Smooth muscle cell (in vitro differentiated cells): ENCODE results near the gene TRIM6. TPM values are rescaled to one million over a fixed set of nuclear protein-coding genes. Genes with fewer than 3 reads are reported as not detected.

Experiments used
- DNase-seq: peaks from one replicate; lab custom pipeline; 2025; ENCODE audit not compliant: unreplicated experiment; lab: John Stamatoyannopoulos, UW
- H2AFZ ChIP-seq: fragments of 200-600 bp; sonication (generic); 2 replicates; pipeline ENCODE4 v1.6.0; 2016; ENCODE audit warnings: antibody characterized with exemption, low read depth, mild to moderate bottlenecking
- H3F3A ChIP-seq: fragments of 200-600 bp; sonication (generic); 2 replicates; pipeline ENCODE4 v1.6.0; 2017; ENCODE audit warnings: antibody characterized with exemption, low read depth
- H3K27ac ChIP-seq: fragments of 200-600 bp; sonication (generic); 2 replicates; pipeline ENCODE4 v1.5.1; 2016; ENCODE audit warnings: low read depth, mild to moderate bottlenecking
- H3K27me3 ChIP-seq: fragments of 200-600 bp; sonication (generic); 2 replicates; pipeline ENCODE4 v1.6.1; 2016; ENCODE audit warnings: low read depth, mild to moderate bottlenecking
- H3K36me3 ChIP-seq: fragments of 200-600 bp; sonication (generic); 2 replicates; pipeline ENCODE4 v1.5.1; 2016; ENCODE audit warnings: low read depth
- H3K4me1 ChIP-seq: fragments of 200-600 bp; sonication (generic); 2 replicates; pipeline ENCODE4 v1.5.1; 2016; ENCODE audit warnings: low read depth
- H3K4me2 ChIP-seq: fragments of 200-600 bp; sonication (generic); 2 replicates; pipeline ENCODE4 v1.6.0; 2016; ENCODE audit warnings: mild to moderate bottlenecking
- H3K4me3 ChIP-seq: fragments of 200-600 bp; sonication (generic); 2 replicates; pipeline ENCODE4 v1.5.1; 2016; ENCODE audit warnings: mild to moderate bottlenecking
- H3K79me2 ChIP-seq: fragments of 200-600 bp; sonication (generic); 2 replicates; pipeline ENCODE4 v1.6.0; 2016; ENCODE audit warnings: low read depth, mild to moderate bottlenecking
- H3K9ac ChIP-seq: fragments of 200-600 bp; sonication (generic); 2 replicates; pipeline ENCODE4 v1.6.0; 2016; ENCODE audit warnings: low read depth
- H3K9me3 ChIP-seq: fragments of 200-600 bp; sonication (generic); replicated peaks from 2 replicates; pipeline ENCODE4 v1.5.1; 2016; ENCODE audit warnings: low read depth
- H4K20me1 ChIP-seq: fragments of 200-600 bp; sonication (generic); 2 replicates; pipeline ENCODE4 v1.6.0; 2016; ENCODE audit warnings: low read depth
- WGBS: methylation state at CpG from one replicate; pipeline ENCODE4 v1.1.7; 2016; ENCODE audit warnings: low lambda C conversion rate; 5-methylcytosine and 5-hydroxymethylcytosine counted together
- polyA plus RNA-seq: library from polyadenylated mRNA; unstranded; fragments of >200 nt; fragmentation: Nextera tagmentation; extraction: Ambion mirVana; gene quantifications from 2 replicates; pipeline ENCODE4 v1.2.1, GENCODE V29; 2016
- total RNA-seq: library from RNA; depleted of rRNA; stranded (reverse); fragments of >200 nt; gene quantifications from 2 replicates; pipeline ENCODE4 v1.2.3, GENCODE V29; 2014
- TF ChIP-seq, protein P1 (sequence below): fragments of 200-600 bp; sonication (generic); IDR thresholded peaks from 2 replicates; pipeline ENCODE4 v1.5.1; 2017; ENCODE audit warnings: borderline replicate concordance, mild to moderate bottlenecking, antibody characterized with exemption; ENCODE audit not compliant: insufficient read depth, poor library complexity, severe bottlenecking

TRIM6 gene
- total and polyA plus RNA-seq, 2 experiments from 2014 or later, result 3.7 to 5.6 TPM

DNA sequence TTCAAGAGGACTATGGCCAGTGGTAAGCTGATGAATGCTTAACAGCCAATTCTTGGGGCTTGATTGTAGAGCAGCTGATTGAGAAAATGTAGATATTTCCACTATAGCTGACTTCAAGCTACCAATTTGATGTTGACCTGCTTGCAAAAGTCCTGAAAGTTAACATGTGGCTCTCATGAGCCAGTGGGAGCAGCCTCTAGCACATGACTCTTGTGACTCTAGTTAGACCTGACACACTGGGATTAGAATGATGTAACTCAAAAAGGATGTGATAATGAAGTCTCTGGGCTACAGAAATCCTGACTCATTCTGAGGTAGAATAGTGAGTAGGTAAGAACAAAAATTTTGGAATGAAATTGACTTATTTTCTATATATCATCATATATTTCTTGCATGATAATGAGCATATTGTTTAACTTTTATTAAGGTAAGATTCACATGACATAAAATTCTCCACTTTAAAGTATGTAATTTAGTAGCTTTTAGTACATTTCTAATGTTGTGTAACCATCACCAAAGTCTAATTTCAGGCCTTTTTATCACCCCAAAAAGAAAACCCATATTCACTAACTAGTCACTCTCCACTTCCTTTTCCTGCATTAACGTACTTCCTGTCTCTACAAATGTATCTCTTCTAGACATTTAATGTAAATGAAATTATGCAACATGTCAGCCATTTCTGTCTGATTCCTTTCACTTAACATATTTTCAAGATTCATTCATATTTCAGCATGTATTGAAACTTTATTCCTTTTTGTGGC lies 32.0 kb upstream of the TRIM6 start:
- Histone ChIP-seq H3K36me3 (no peaks in the 10 kb centered on the region), H3K79me2 (no peaks in the 10 kb centered on the region), H3K27me3 (peaks cover 3% of the 10 kb centered on the region), H3K4me2 (no peak overlapping the region), H2AFZ (no peak overlapping the region), H3K9me3 (no peaks in the 10 kb centered on the region), H4K20me1 (no peaks in the 10 kb centered on the region), H3K4me3 (no peak overlapping the region), H3K9ac (no peak overlapping the region), H3F3A (no peaks in the 10 kb centered on the region), H3K4me1 (no peaks in the 10 kb centered on the region), H3K27ac (no peak overlapping the region)
- DNase-seq, result no peak
- 89% methylated on average over 1 of the region's 1 CpG for WGBS
- TF ChIP-seq, protein P1, sequence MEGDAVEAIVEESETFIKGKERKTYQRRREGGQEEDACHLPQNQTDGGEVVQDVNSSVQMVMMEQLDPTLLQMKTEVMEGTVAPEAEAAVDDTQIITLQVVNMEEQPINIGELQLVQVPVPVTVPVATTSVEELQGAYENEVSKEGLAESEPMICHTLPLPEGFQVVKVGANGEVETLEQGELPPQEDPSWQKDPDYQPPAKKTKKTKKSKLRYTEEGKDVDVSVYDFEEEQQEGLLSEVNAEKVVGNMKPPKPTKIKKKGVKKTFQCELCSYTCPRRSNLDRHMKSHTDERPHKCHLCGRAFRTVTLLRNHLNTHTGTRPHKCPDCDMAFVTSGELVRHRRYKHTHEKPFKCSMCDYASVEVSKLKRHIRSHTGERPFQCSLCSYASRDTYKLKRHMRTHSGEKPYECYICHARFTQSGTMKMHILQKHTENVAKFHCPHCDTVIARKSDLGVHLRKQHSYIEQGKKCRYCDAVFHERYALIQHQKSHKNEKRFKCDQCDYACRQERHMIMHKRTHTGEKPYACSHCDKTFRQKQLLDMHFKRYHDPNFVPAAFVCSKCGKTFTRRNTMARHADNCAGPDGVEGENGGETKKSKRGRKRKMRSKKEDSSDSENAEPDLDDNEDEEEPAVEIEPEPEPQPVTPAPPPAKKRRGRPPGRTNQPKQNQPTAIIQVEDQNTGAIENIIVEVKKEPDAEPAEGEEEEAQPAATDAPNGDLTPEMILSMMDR, result no peak

DNA sequence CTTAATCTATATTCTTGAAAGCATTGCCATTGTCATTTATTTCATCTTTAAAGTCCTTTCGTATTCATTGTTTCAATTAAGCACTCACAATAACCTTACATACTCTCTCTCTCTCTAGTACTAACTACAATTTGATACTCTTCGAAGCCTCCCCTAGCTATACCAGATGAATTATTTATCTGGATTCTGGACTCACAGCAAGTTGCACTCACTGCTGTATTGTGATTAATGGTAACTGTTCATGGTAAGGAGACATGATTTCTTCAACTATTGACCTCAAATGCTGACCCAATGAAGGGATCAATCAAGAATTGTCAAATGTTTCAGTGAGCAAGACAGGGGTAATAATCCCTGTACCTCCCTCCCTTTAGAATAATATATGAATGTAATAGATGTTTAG lies 21.8 kb upstream of the TRIM6 start:
- Histone ChIP-seq H3K9me3 (no peaks in the 10 kb centered on the region), H3K79me2 (no peaks in the 10 kb centered on the region), H3K4me2 (no peak overlapping the region), H4K20me1 (no peaks in the 10 kb centered on the region), H3K36me3 (no peaks in the 10 kb centered on the region), H3K27ac (no peak overlapping the region), H2AFZ (no peak overlapping the region), H3K9ac (no peak overlapping the region), H3K4me3 (no peak overlapping the region), H3K4me1 (no peaks in the 10 kb centered on the region), H3K27me3 (no peaks in the 10 kb centered on the region), H3F3A (no peaks in the 10 kb centered on the region)
- TF ChIP-seq, protein P1, result no peak
- 99% methylated on average over 2 of the region's 2 CpGs for WGBS
- no peak for DNase-seq

DNA sequence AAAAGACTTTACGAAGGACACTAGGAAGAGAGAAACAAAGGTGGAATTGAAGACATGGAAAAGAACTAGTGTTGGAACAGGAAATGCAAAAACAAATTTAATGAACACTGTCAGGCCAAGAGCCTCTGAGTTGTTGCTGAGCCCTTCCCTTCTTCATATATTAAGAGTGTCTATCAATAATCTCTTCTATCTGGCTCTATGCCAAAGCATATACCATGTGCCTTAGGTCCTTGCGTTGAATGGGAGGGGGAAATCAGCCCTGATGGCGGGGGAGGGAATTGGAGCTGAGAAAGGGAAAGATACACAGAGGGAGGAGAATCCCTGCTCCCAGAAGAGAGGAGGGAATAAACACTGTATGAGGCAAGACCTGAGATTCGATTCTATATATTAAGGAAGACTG lies 21.3 kb upstream of the TRIM6 start:
- no peaks in the 10 kb centered on the region for H4K20me1 ChIP-seq
- H2AFZ ChIP-seq, result no peak overlapping the region
- no peak overlapping the region for H3K4me2 ChIP-seq
- H3K4me1 ChIP-seq, result no peaks in the 10 kb centered on the region
- no peaks in the 10 kb centered on the region for H3K79me2 ChIP-seq
- no peak overlapping the region for H3K9ac ChIP-seq
- no peak overlapping the region for H3K27ac ChIP-seq
- H3K36me3 ChIP-seq, result no peaks in the 10 kb centered on the region
- no peak for DNase-seq
- H3F3A ChIP-seq, result no peaks in the 10 kb centered on the region
- no peak overlapping the region for H3K4me3 ChIP-seq
- 86% methylated on average over 4 of the region's 4 CpGs for WGBS
- TF ChIP-seq, protein P1, result no peak
- no peaks in the 10 kb centered on the region for H3K27me3 ChIP-seq
- H3K9me3 ChIP-seq, result no peaks in the 10 kb centered on the region

DNA sequence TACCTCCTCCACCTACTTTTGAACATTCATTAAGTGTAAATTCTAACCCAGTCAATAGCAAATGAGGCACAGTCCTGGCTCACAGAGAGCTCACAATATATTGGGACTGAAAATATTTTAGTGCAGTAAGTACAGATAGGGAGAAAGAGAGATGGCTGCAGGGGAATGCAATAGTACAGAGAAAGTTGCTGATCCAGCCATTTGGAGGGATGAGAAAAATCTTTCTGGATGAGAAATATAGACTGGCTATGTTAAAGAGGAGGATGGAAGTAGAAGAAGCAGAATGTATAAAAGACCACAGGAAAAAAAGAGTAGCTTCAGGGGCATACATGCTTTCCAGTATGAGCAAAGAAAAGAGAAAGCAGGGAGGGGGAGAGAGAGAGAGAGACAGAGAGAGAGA lies 19.3 kb upstream of the TRIM6 start:
- Histone ChIP-seq H3K36me3 (no peaks in the 10 kb centered on the region), H3K9ac (no peak overlapping the region), H2AFZ (no peak overlapping the region), H3K4me2 (no peak overlapping the region), H3K4me1 (no peaks in the 10 kb centered on the region), H3K4me3 (no peak overlapping the region), H3K27me3 (no peaks in the 10 kb centered on the region), H4K20me1 (no peaks in the 10 kb centered on the region), H3K9me3 (no peaks in the 10 kb centered on the region), H3F3A (no peaks in the 10 kb centered on the region), H3K79me2 (no peaks in the 10 kb centered on the region), H3K27ac (no peak overlapping the region)
- no peak for DNase-seq
- TF ChIP-seq, protein P1, result no peak
